Panc1 (cell line): Measurements from ENCODE around the gene FAM193A.

ENCODE experiments used
- POLR2AphosphoS5 ChIP-seq: IDR thresholded peaks from 2 replicates; pipeline ENCODE4 v1.6.1; 2012; ENCODE audit warnings: mild to moderate bottlenecking, low read depth, low read length, moderate library complexity
- SIN3A ChIP-seq: IDR thresholded peaks from 2 replicates; pipeline ENCODE4 v1.6.1; 2012; ENCODE audit warnings: low read depth, mild to moderate bottlenecking, low read length, moderate library complexity, borderline replicate concordance; ENCODE audit not compliant: insufficient read depth
- TF ChIP-seq, protein P1 (sequence below): fragments of 450-650 bp; IDR thresholded peaks from 2 replicates; pipeline ENCODE4 v1.5.1; 2017; ENCODE audit warnings: mild to moderate bottlenecking

DNA sequence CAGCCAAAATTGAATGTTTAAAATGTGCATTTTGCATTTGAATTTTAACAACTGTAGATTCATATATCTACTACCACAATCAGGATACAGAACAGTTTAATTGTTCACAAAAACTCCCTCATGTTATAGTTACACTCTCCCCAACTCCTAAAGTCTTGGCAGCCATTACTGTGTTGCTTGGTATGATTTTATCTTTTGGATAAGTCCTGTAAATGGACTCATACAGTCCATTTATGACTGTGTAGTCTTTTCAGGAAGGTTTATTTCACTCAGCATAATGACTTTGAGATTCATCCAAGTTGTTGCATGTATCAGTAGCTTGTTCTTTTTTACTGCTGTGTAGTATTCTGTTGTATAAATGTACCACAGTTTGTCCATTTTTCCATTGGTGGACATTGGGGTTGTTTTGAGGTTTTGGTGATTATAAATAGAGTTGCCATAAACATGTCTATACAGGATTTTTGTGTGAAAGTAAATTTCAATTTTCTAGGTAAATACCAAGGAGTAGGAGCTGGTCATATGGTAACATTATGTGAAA, 9.9 kb downstream of the FAM193A start:
- TF ChIP-seq, protein P1, sequence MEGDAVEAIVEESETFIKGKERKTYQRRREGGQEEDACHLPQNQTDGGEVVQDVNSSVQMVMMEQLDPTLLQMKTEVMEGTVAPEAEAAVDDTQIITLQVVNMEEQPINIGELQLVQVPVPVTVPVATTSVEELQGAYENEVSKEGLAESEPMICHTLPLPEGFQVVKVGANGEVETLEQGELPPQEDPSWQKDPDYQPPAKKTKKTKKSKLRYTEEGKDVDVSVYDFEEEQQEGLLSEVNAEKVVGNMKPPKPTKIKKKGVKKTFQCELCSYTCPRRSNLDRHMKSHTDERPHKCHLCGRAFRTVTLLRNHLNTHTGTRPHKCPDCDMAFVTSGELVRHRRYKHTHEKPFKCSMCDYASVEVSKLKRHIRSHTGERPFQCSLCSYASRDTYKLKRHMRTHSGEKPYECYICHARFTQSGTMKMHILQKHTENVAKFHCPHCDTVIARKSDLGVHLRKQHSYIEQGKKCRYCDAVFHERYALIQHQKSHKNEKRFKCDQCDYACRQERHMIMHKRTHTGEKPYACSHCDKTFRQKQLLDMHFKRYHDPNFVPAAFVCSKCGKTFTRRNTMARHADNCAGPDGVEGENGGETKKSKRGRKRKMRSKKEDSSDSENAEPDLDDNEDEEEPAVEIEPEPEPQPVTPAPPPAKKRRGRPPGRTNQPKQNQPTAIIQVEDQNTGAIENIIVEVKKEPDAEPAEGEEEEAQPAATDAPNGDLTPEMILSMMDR = no peak
- no peak for TF ChIP-seq POLR2AphosphoS5
- no peak for TF ChIP-seq SIN3A
